MG63 (cell line): ENCODE measurements around the gene PLAAT2. TPM values are rescaled to one million over a fixed set of nuclear protein-coding genes. Genes with fewer than 3 reads are reported as not detected.
"Not testable (repeated sequence)": the region's sequence is repeated elsewhere in the genome, so short reads cannot be mapped to it uniquely, and the experiment has no call there.

Experiments used
- DNase-seq: peaks from one replicate; pipeline ENCODE4 v3.0.0-alpha.2; 2020
- H3K27me3 ChIP-seq: fragments of 250-450 bp; sonication (Bioruptor Pico); 2 replicates; pipeline ENCODE4 v1.5.1; 2020; ENCODE audit warnings: mild to moderate bottlenecking, moderate library complexity
- H3K36me3 ChIP-seq: fragments of 250-450 bp; sonication (Bioruptor Pico); 2 replicates; pipeline ENCODE4 v1.5.1; 2020; ENCODE audit warnings: mild to moderate bottlenecking, moderate library complexity
- H3K4me3 ChIP-seq: fragments of 250-450 bp; sonication (Bioruptor Pico); 2 replicates; pipeline ENCODE4 v1.5.1; 2020; ENCODE audit warnings: mild to moderate bottlenecking, moderate library complexity
- H3K9me3 ChIP-seq: fragments of 250-450 bp; sonication (Bioruptor Pico); 2 replicates; pipeline ENCODE4 v1.5.1; 2020; ENCODE audit warnings: mild to moderate bottlenecking, moderate library complexity
- total RNA-seq: library from RNA; depleted of rRNA; stranded (reverse); fragments of >200 nt; shearing (Covaris generic); gene quantifications from 2 replicates; pipeline ENCODE4 v1.2.3, GENCODE V29; 2014; ENCODE audit warnings: low replicate concordance

PLAAT2 gene
- total RNA-seq, 1 experiment from 2014 or later = not detected

- H3K36me3 ChIP-seq = no peaks in the 10 kb centered on the region
- H3K4me3 ChIP-seq = no peak overlapping the region
- H3K27me3 ChIP-seq = no peaks in the 10 kb centered on the region
- H3K9me3 ChIP-seq = no peaks in the 10 kb centered on the region
- DNase-seq = no peak
Measured at GRCh38 chr11:63557570-63557969, 5.6 kb downstream of the PLAAT2 start.

- H3K27me3 ChIP-seq = no peaks in the 10 kb centered on the region
- H3K4me3 ChIP-seq = no peak overlapping the region
- DNase-seq = no peak
- H3K36me3 ChIP-seq = no peaks in the 10 kb centered on the region
- H3K9me3 ChIP-seq = no peaks in the 10 kb centered on the region
Measured at GRCh38 chr11:63556404-63557013, 6.7 kb downstream of the PLAAT2 start.

GRCh38 chr11:63554877-63555223, 8.3 kb downstream of the PLAAT2 start:
- Histone ChIP-seq H3K36me3 (no peaks in the 10 kb centered on the region), H3K27me3 (no peaks in the 10 kb centered on the region), H3K9me3 (no peaks in the 10 kb centered on the region), H3K4me3 (no peak overlapping the region)
- no peak for DNase-seq

GRCh38 chr11:63553759-63554158, 9.4 kb downstream of the PLAAT2 start:
- no peaks in the 10 kb centered on the region for H3K27me3 ChIP-seq
- no peaks in the 10 kb centered on the region for H3K36me3 ChIP-seq
- H3K4me3 ChIP-seq = no peak overlapping the region
- DNase-seq = no peak
- no peaks in the 10 kb centered on the region for H3K9me3 ChIP-seq

GRCh38 chr11:63552921-63553320, 10.3 kb downstream of the PLAAT2 start:
- DNase-seq = no peak
- no peaks in the 10 kb centered on the region for H3K9me3 ChIP-seq
- no peaks in the 10 kb centered on the region for H3K36me3 ChIP-seq
- H3K27me3 ChIP-seq = no peaks in the 10 kb centered on the region
- H3K4me3 ChIP-seq = no peak overlapping the region

GRCh38 chr11:63551889-63552266, 11.3 kb downstream of the PLAAT2 start:
- DNase-seq = no peak
- Histone ChIP-seq H3K27me3 (no peaks in the 10 kb centered on the region), H3K9me3 (no peaks in the 10 kb centered on the region), H3K4me3 (no peak overlapping the region), H3K36me3 (no peaks in the 10 kb centered on the region)

GRCh38 chr11:63551091-63551888, 11.9 kb downstream of the PLAAT2 start:
- Histone ChIP-seq H3K36me3 (no peaks in the 10 kb centered on the region), H3K4me3 (no peak overlapping the region), H3K27me3 (no peaks in the 10 kb centered on the region), H3K9me3 (no peaks in the 10 kb centered on the region)
- DNase-seq = no peak

- H3K9me3 ChIP-seq, DNase-seq, H3K36me3 ChIP-seq, H3K4me3 ChIP-seq, H3K27me3 ChIP-seq: not testable (repeated sequence)
Measured at GRCh38 chr11:63550156-63550700, 13.0 kb downstream of the PLAAT2 start.

GRCh38 chr11:63549411-63549810, 13.8 kb downstream of the PLAAT2 start:
- Histone ChIP-seq H3K4me3 (no peak overlapping the region), H3K9me3 (no peaks in the 10 kb centered on the region), H3K27me3 (no peaks in the 10 kb centered on the region), H3K36me3 (no peaks in the 10 kb centered on the region)
- no peak for DNase-seq

GRCh38 chr11:63548178-63548577, 15.0 kb downstream of the PLAAT2 start:
- H3K4me3 ChIP-seq = no peak overlapping the region
- no peaks in the 10 kb centered on the region for H3K27me3 ChIP-seq
- no peak for DNase-seq
- no peaks in the 10 kb centered on the region for H3K36me3 ChIP-seq
- no peaks in the 10 kb centered on the region for H3K9me3 ChIP-seq

- Histone ChIP-seq H3K36me3 (no peaks in the 10 kb centered on the region), H3K27me3 (no peaks in the 10 kb centered on the region), H3K4me3 (no peak overlapping the region), H3K9me3 (no peaks in the 10 kb centered on the region)
- DNase-seq = no peak
Measured at GRCh38 chr11:63547061-63547460, 16.1 kb downstream of the PLAAT2 start.

GRCh38 chr11:63543711-63544110, 19.5 kb downstream of the PLAAT2 start:
- Histone ChIP-seq H3K9me3 (no peaks in the 10 kb centered on the region), H3K36me3 (no peaks in the 10 kb centered on the region), H3K27me3 (no peaks in the 10 kb centered on the region), H3K4me3 (no peak overlapping the region)
- DNase-seq = no peak

GRCh38 chr11:63542506-63542905, 20.7 kb downstream of the PLAAT2 start:
- not testable (repeated sequence) for H3K4me3 ChIP-seq, DNase-seq, H3K36me3 ChIP-seq, H3K27me3 ChIP-seq, H3K9me3 ChIP-seq

GRCh38 chr11:63537293-63538101, 25.7 kb downstream of the PLAAT2 start:
- Histone ChIP-seq H3K9me3 (no peaks in the 10 kb centered on the region), H3K36me3 (no peaks in the 10 kb centered on the region), H3K4me3 (peak overlapping the region; percentile 30), H3K27me3 (no peaks in the 10 kb centered on the region)
- peak; percentile 89 for DNase-seq

GRCh38 chr11:63536669-63537292, 26.4 kb downstream of the PLAAT2 start, which contains the start of gene PLAAT4:
PLAAT4 (plus strand) TSS chr11:63536808; CDS start chr11:63536869, 61 bp downstream.
- H3K9me3 ChIP-seq = no peaks in the 10 kb centered on the region
- peak within 1 kb of the TSS; percentile 30 for H3K4me3 ChIP-seq
- no peaks in the 10 kb centered on the region for H3K36me3 ChIP-seq
- peak; percentile 57 for DNase-seq
- no peaks in the 10 kb centered on the region for H3K27me3 ChIP-seq

- DNase-seq = no peak
- Histone ChIP-seq H3K4me3 (no peak overlapping the region), H3K36me3 (no peaks in the 10 kb centered on the region), H3K9me3 (no peaks in the 10 kb centered on the region), H3K27me3 (no peaks in the 10 kb centered on the region)
Measured at GRCh38 chr11:63535734-63536133, 27.4 kb downstream of the PLAAT2 start.
